K562 (cell line): Measurements from ENCODE around the gene MLLT1.

Experiments
- BRCA1 ChIP-seq, 2 experiments: fragments of 450-650 bp in 1 of 2; sonication (generic) in 1 of 2; formaldehyde crosslinking in 1 of 2; IDR thresholded peaks; 2 replicates each; pipeline versions ENCODE4 v1.5.0 to v1.6.1; 2017 to 2020; ENCODE audit warnings: mild to moderate bottlenecking in 1 of 2, missing genetic modification reagents in 1 of 2
- CTCF ChIP-seq, 3 experiments: IDR thresholded peaks in 2 of 3; conservative IDR thresholded peaks in 1 of 3; 2 replicates each; pipeline ENCODE4 v1.5.1; 2011 to 2012; ENCODE audit warnings: low read length in 3 of 3, mild to moderate bottlenecking in 3 of 3, control low read depth in 2 of 3, improper control_type of control experiment in 1 of 3, inconsistent platforms in 1 of 3, low read depth in 1 of 3, mixed read lengths in 1 of 3, moderate library complexity in 1 of 3; ENCODE audit not compliant: insufficient read depth in 2 of 3
- SIN3A ChIP-seq, 2 experiments: fragments of 150-350 bp in 1 of 2; IDR thresholded peaks; 2 replicates each; pipeline ENCODE4 v1.6.1; 2011 to 2016; ENCODE audit warnings: borderline replicate concordance in 2 of 2, low read depth in 2 of 2, low read length in 2 of 2, mild to moderate bottlenecking in 2 of 2, moderate library complexity in 2 of 2; ENCODE audit not compliant: control insufficient read depth in 1 of 2
- YBX1 ChIP-seq: fragments of 450-650 bp; IDR thresholded peaks from 2 replicates; pipeline ENCODE4 v1.7.1; 2016; ENCODE audit warnings: mild to moderate bottlenecking
- TF ChIP-seq, protein P1 (sequence below), 3 experiments: fragments of 200-800 bp in 1 of 3; fragments of 250-450 bp in 1 of 3; fragments of 450-650 bp in 1 of 3; sonication (Bioruptor Pico) in 1 of 3; sonication (Bioruptor generic) in 1 of 3; formaldehyde crosslinking in 1 of 3; IDR thresholded peaks; 2 replicates each; pipeline versions ENCODE4 v1.6.1 to v1.8.0; 2016 to 2022; ENCODE audit warnings: mild to moderate bottlenecking in 2 of 3, missing genetic modification characterization in 2 of 3, missing compliant biosample characterization in 1 of 3, moderate library complexity in 1 of 3

DNA sequence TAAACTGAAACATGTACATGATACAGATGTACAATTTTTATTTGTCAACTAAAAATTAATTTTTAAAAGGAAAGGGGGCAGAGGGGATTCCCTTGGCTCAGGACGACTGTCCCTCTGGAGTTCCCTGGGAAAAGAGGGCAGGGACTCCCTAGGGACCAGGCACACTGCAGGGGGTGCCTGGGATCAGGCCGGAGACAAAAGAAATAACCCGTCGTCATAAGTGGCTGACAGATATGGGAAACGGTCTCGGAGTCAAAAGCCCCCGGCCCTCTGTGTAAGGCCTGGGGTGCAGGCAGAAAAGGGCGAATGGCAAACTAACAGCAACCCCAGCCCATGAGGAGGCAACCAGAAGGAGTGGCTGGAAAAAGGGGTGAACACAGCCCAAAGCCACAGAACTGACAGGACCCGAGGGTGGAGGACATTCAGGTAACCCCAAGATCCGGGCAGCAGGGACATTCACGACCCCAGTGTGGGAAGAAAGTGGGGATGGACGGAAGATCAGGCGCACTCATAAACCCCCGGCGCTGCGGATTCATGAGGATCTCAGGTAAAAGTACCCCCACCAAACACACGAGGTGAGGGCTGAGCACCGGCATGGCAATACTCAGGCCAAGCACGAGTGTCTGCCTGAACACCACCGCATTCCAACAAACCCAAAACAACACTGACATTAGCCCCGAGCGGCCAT lies 6.7 kb downstream of the MLLT1 start:
- TF ChIP-seq CTCF (IDR thresholded peaks at IDR 0.05 in 2 of 3, conservative IDR thresholded peaks at IDR 0.05 in 1 of 3; ENCODE audit: insufficient read depth in 2 of 3, low read depth in 1 of 3, low read length in 3 of 3) (no peak), BRCA1 (IDR thresholded peaks at IDR 0.05) (no peak), BRCA1 (CRISPR knock-in tag; IDR thresholded peaks at IDR 0.05) (no peak), YBX1 (no peak), SIN3A (IDR thresholded peaks at IDR 0.05; ENCODE audit: borderline replicate concordance in 2 of 2, control insufficient read depth in 1 of 2, low read depth in 2 of 2, low read length in 2 of 2) (no peak)
- TF ChIP-seq, protein P1, sequence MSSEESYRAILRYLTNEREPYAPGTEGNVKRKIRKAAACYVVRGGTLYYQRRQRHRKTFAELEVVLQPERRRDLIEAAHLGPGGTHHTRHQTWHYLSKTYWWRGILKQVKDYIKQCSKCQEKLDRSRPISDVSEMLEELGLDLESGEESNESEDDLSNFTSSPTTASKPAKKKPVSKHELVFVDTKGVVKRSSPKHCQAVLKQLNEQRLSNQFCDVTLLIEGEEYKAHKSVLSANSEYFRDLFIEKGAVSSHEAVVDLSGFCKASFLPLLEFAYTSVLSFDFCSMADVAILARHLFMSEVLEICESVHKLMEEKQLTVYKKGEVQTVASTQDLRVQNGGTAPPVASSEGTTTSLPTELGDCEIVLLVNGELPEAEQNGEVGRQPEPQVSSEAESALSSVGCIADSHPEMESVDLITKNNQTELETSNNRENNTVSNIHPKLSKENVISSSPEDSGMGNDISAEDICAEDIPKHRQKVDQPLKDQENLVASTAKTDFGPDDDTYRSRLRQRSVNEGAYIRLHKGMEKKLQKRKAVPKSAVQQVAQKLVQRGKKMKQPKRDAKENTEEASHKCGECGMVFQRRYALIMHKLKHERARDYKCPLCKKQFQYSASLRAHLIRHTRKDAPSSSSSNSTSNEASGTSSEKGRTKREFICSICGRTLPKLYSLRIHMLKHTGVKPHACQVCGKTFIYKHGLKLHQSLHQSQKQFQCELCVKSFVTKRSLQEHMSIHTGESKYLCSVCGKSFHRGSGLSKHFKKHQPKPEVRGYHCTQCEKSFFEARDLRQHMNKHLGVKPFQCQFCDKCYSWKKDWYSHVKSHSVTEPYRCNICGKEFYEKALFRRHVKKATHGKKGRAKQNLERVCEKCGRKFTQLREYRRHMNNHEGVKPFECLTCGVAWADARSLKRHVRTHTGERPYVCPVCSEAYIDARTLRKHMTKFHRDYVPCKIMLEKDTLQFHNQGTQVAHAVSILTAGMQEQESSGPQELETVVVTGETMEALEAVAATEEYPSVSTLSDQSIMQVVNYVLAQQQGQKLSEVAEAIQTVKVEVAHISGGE (CRISPR knock-in tag; IDR thresholded peaks at IDR 0.05): no peak
